ENCODE measurements around the gene TSSK2.

TSSK2 gene

DNA sequence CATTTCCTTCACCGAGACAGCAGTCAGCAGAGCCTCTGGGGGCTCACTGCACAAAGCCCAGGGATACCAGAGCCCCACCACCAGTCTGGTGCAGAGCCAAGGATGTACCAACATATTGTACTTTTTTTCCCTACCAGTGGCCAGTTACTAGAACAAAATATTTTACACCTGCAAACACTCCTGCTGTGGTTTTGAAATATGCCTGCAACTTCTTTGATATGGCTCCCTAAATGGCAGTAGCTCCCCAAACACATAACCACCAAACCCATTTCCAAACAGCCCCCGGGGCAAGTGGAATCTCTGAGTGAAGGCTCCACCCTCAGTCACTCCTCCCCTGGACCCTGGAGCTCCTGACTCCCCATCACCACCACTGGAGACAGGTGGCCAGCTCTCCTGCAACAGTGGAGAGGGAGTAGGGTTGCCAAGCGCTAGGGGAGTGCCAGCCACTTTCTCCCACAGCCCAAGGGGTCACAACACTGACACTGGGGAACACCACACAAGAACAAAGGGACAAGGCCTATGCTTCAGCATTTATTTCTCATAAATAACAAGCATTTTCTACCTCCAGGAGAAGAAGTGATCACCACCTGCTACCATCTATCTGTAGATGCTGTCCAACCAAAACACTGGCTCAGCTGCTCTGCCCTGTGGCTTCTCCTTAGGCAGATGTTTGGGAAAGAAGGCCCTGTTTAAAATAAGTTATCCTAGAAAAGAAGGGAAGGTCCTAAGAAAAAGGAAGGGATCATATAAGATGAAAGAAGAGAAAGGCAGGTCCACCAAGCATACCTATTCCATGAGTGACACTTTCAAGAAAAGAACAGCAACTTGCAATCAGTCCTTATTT lies 24.0 kb upstream of the TSSK2 start:
- Histone ChIP-seq H3K36me3 (ENCODE audit: low read depth) (peaks cover 4% of the 10 kb centered on the region; the same call in 1 of the 2 replicates), H3K9me3 (ENCODE audit: severe bottlenecking) (no peaks in the 10 kb centered on the region), H3K27ac (ENCODE audit: poor library complexity, severe bottlenecking) (no peak overlapping the region)

GRCh38 chr22:19107730-19108074 lies 23.4 kb upstream of the TSSK2 start:
- DNase-seq (ENCODE audit: low spot score): no peak
- peaks cover 4% of the 10 kb centered on the region; the same call in 1 of the 2 replicates for H3K36me3 ChIP-seq (ENCODE audit: low read depth)
- H3K27me3 ChIP-seq (ENCODE audit: insufficient read depth, poor library complexity, severe bottlenecking): no peaks in the 10 kb centered on the region
- ATAC-seq (ENCODE audit: low read depth): no peak
- peaks cover 13% of the 10 kb centered on the region for H3K4me1 ChIP-seq (ENCODE audit: insufficient read depth, poor library complexity, severe bottlenecking)
- H3K4me3 ChIP-seq (ENCODE audit: severe bottlenecking): no peak overlapping the region
- no peak overlapping the region for H3K27ac ChIP-seq (ENCODE audit: poor library complexity, severe bottlenecking)
- TF ChIP-seq, protein P1, sequence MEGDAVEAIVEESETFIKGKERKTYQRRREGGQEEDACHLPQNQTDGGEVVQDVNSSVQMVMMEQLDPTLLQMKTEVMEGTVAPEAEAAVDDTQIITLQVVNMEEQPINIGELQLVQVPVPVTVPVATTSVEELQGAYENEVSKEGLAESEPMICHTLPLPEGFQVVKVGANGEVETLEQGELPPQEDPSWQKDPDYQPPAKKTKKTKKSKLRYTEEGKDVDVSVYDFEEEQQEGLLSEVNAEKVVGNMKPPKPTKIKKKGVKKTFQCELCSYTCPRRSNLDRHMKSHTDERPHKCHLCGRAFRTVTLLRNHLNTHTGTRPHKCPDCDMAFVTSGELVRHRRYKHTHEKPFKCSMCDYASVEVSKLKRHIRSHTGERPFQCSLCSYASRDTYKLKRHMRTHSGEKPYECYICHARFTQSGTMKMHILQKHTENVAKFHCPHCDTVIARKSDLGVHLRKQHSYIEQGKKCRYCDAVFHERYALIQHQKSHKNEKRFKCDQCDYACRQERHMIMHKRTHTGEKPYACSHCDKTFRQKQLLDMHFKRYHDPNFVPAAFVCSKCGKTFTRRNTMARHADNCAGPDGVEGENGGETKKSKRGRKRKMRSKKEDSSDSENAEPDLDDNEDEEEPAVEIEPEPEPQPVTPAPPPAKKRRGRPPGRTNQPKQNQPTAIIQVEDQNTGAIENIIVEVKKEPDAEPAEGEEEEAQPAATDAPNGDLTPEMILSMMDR (IDR thresholded peaks at IDR 0.05; ENCODE audit: poor library complexity, severe bottlenecking): no peak
- H3K9me3 ChIP-seq (ENCODE audit: severe bottlenecking): no peaks in the 10 kb centered on the region

More for the DNA sequence above, 24.0 kb upstream of the TSSK2 start:
- H3K27me3 ChIP-seq (ENCODE audit: insufficient read depth, poor library complexity, severe bottlenecking): no peaks in the 10 kb centered on the region
- peaks cover 13% of the 10 kb centered on the region for H3K4me1 ChIP-seq (ENCODE audit: insufficient read depth, poor library complexity, severe bottlenecking)
- TF ChIP-seq, protein P1 (IDR thresholded peaks at IDR 0.05; ENCODE audit: poor library complexity, severe bottlenecking): no peak
- ATAC-seq (ENCODE audit: low read depth): no peak
- DNase-seq (ENCODE audit: low spot score): no peak
- no peak overlapping the region for H3K4me3 ChIP-seq (ENCODE audit: severe bottlenecking)

- Histone ChIP-seq H3K27me3 (ENCODE audit: insufficient read depth, poor library complexity, severe bottlenecking) (no peaks in the 10 kb centered on the region), H3K9me3 (ENCODE audit: severe bottlenecking) (no peaks in the 10 kb centered on the region), H3K27ac (ENCODE audit: poor library complexity, severe bottlenecking) (peak overlapping the region; percentile 64), H3K36me3 (ENCODE audit: low read depth) (peaks cover 4% of the 10 kb centered on the region; the same call in 1 of the 2 replicates), H3K4me1 (ENCODE audit: insufficient read depth, poor library complexity, severe bottlenecking) (peaks cover 13% of the 10 kb centered on the region), H3K4me3 (ENCODE audit: severe bottlenecking) (no peak overlapping the region)
- TF ChIP-seq, protein P1 (IDR thresholded peaks at IDR 0.05; ENCODE audit: poor library complexity, severe bottlenecking): no peak
- DNase-seq (ENCODE audit: low spot score): no peak
- ATAC-seq (ENCODE audit: low read depth): no peak
These were observed 22.3 kb upstream of the TSSK2 start for GRCh38 chr22:19108807-19109197.

DNA sequence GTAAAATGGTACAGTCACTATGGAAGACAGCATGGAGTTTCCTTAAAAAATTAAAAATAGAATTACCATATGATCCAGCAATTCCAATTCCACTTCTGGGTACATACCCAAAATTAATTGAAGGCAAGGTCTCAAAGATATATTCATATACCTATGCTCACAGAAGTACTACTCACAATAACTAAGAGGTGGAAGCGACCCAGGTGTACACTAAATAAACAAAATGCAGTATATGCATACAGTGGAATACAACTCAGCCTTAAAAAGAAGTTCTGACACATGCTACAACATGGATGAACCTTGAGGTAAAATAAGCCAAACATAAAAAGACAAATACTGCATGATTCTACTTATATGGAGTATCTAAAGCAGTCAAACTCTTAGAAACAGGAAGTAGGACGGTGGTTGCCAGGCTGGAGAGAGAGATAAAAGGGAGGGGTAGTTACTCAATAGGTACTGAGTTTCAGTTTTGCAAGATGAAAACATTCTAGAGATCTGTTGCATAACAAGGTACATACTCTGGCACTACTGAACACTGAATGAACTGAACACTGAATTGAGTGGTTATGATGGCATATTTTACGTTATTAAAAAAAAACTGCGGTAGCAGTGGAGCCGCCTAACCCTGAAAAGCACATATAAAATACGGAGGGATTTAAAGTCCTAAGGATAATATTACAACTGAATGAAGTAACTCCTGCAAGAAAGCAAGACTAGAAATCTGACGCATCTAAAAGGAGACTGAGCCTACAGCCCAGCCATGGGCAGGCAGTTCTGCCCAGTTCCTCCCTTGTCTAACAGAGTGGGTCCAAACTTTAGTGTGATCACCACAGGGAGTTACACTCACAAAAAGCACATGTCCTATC lies 21.7 kb upstream of the TSSK2 start:
- Histone ChIP-seq H3K4me1 (ENCODE audit: insufficient read depth, poor library complexity, severe bottlenecking) (peaks cover 13% of the 10 kb centered on the region), H3K27ac (ENCODE audit: poor library complexity, severe bottlenecking) (peak overlapping the region; percentile 64)
- peak; percentile 93 for ATAC-seq (ENCODE audit: low read depth)

More for the DNA sequence above, 21.7 kb upstream of the TSSK2 start:
- H3K9me3 ChIP-seq (ENCODE audit: severe bottlenecking): no peaks in the 10 kb centered on the region
- peaks cover 4% of the 10 kb centered on the region; the same call in 1 of the 2 replicates for H3K36me3 ChIP-seq (ENCODE audit: low read depth)
- no peak for DNase-seq (ENCODE audit: low spot score)
- H3K27me3 ChIP-seq (ENCODE audit: insufficient read depth, poor library complexity, severe bottlenecking): no peaks in the 10 kb centered on the region
- no peak overlapping the region for H3K4me3 ChIP-seq (ENCODE audit: severe bottlenecking)
- TF ChIP-seq, protein P1 (IDR thresholded peaks at IDR 0.05; ENCODE audit: poor library complexity, severe bottlenecking): no peak
